Natural killer cell (primary cell): ENCODE results near the gene CENPB. TPM values are rescaled to one million over a fixed set of nuclear protein-coding genes. Genes with fewer than 3 reads are reported as not detected.
A peak's percentile ranks its signal among the peaks of the same experiment; 100 is the strongest.

Source experiments
- ATAC-seq, 3 donors: fragments of 150-1000 bp in 2 of 3; fragments of 200-7000 bp in 1 of 3; cut with Tn5 transposase; 1 replicate in 1 of 3; 2 replicates in 2 of 3; pipeline ENCODE4 v1.10.0; 2021; ENCODE audit warnings: mild to moderate bottlenecking in 2 of 3, moderate library complexity in 2 of 3
- DNase-seq, 2 donors: peaks; one replicate each; pipeline versions ENCODE4 v3.0.0 to v3.0.0-alpha.2; 2013 to 2021; ENCODE audit warnings: mixed read lengths in 1 of 2
- H3K27ac ChIP-seq: one replicate; pipeline ENCODE4 v1.5.1; 2013; ENCODE audit warnings: mild to moderate bottlenecking, low read length
- H3K27me3 ChIP-seq: one replicate; pipeline ENCODE4 v1.6.1; 2013; ENCODE audit warnings: low read length; ENCODE audit not compliant: control insufficient read depth, insufficient read depth
- H3K36me3 ChIP-seq: one replicate; pipeline ENCODE4 v1.6.1; 2013; ENCODE audit warnings: low read length; ENCODE audit not compliant: control insufficient read depth, insufficient read depth
- H3K4me1 ChIP-seq: one replicate; pipeline ENCODE4 v1.6.1; 2013; ENCODE audit warnings: low read length; ENCODE audit not compliant: control insufficient read depth, insufficient read depth
- H3K4me3 ChIP-seq: one replicate; pipeline ENCODE4 v1.5.1; 2013; ENCODE audit warnings: low read length
- H3K9me3 ChIP-seq: one replicate; pipeline ENCODE4 v1.6.1; 2013; ENCODE audit warnings: low read length; ENCODE audit not compliant: control insufficient read depth, insufficient read depth
- H3K27ac Mint-ChIP-seq, 2 donors: one replicate each; pipeline ENCODE4 v1.8.0; 2022; ENCODE audit warnings: mild to moderate bottlenecking in 2 of 2, mixed read lengths in 2 of 2, moderate library complexity in 1 of 2
- H3K27me3 Mint-ChIP-seq, 2 donors: one replicate each; pipeline ENCODE4 v1.8.0; 2022; ENCODE audit warnings: low read depth in 2 of 2, mixed read lengths in 2 of 2
- H3K36me3 Mint-ChIP-seq: one replicate; pipeline ENCODE4 v1.8.0; 2022; ENCODE audit warnings: mixed read lengths
- H3K4me1 Mint-ChIP-seq, 2 donors: one replicate each; pipeline ENCODE4 v1.8.0; 2022; ENCODE audit warnings: mixed read lengths in 2 of 2
- H3K4me3 Mint-ChIP-seq: one replicate; pipeline ENCODE4 v1.8.0; 2022; ENCODE audit warnings: mild to moderate bottlenecking, moderate library complexity, mixed read lengths
- H3K9me3 Mint-ChIP-seq, 2 donors: one replicate each; pipeline ENCODE4 v1.8.0; 2022; ENCODE audit warnings: mixed read lengths in 2 of 2
- CTCF ChIP-seq: fragments of 200-600 bp; IDR thresholded peaks from one replicate; pipeline ENCODE4 v1.8.0; 2022; ENCODE audit warnings: antibody characterized with exemption
- WGBS: methylation state at CpG from one replicate; pipeline ENCODE4 v1.1.7; 2013; ENCODE audit warnings: missing lambda C conversion rate; ENCODE audit not compliant: insufficient coverage; 5-methylcytosine and 5-hydroxymethylcytosine counted together
- intact Hi-C: fragments of 100-400 bp; cut with micrococcal nuclease; formaldehyde crosslinking; loops from one replicate; pipeline ENCODE4 v1.14.2; 2022
- total RNA-seq, 4 donors: library from RNA; stranded (reverse); fragments of 120-200 nt in 1 of 4; gene quantifications; one replicate each; pipeline versions ENCODE4 v1.2.3 to v1.2.4, GENCODE V29; 2013 to 2022

The CENPB gene
- total RNA-seq, 3 donors from 2014 or later (not counting 1 experiment from before 2014, with no cell fraction given) = 46.7 to 62.6 (median 55.4) TPM

GRCh38 chr20:3785240-3786125 lies 1.1 kb downstream of the CENPB start:
- intact Hi-C loops = loop anchor here (2.0 to 10.0 kb wide), 2 partner anchors 69 to 299 kb away; no protein-coding TSS in a partner anchor
- no peak for DNase-seq
- Histone ChIP-seq H3K27ac (no peak overlapping the region), H3K36me3 (no peaks in the 10 kb centered on the region), H3K9me3 (no peaks in the 10 kb centered on the region), H3K4me1 (peaks cover 34% of the 10 kb centered on the region), H3K4me3 (peak overlapping the region; percentile 46), H3K27me3 (no peaks in the 10 kb centered on the region)
- H3K9me3 Mint-ChIP-seq = no peaks in the 10 kb centered on the region
- H3K4me1 Mint-ChIP-seq = peaks cover 30 to 57% of the 10 kb centered on the region in 2 donors
- H3K36me3 Mint-ChIP-seq = no peaks in the 10 kb centered on the region
- no peak for ATAC-seq
- peak overlapping the region; percentile 75 for H3K4me3 Mint-ChIP-seq
- H3K27me3 Mint-ChIP-seq = no peaks in the 10 kb centered on the region
- WGBS = 72% methylated on average over 79 of the region's 79 CpGs
- no peak for TF ChIP-seq CTCF
- peak overlapping the region; percentile 69 to 74 for H3K27ac Mint-ChIP-seq

- no peak overlapping the region for H3K4me3 ChIP-seq
- intact Hi-C loops = loop anchor here (10.0 kb wide), 1 partner anchor 300 kb away; no protein-coding TSS in a partner anchor
- Mint-ChIP-seq H3K9me3 (no peaks in the 10 kb centered on the region), H3K27me3 (no peaks in the 10 kb centered on the region), H3K27ac (peak overlapping the region; percentile 69 to 74), H3K36me3 (no peaks in the 10 kb centered on the region), H3K4me3 (peak overlapping the region; percentile 75), H3K4me1 (peaks cover 32 to 59% of the 10 kb centered on the region in 2 donors)
- no peaks in the 10 kb centered on the region for H3K9me3 ChIP-seq
- DNase-seq (no peak), ATAC-seq (no peak)
- no peak for TF ChIP-seq CTCF
- 86% methylated on average over 6 of the region's 6 CpGs for WGBS
- no peaks in the 10 kb centered on the region for H3K36me3 ChIP-seq
- H3K27me3 ChIP-seq = no peaks in the 10 kb centered on the region
- H3K4me1 ChIP-seq = peaks cover 34% of the 10 kb centered on the region
- H3K27ac ChIP-seq = no peak overlapping the region
These were observed 1.7 kb downstream of the CENPB start for GRCh38 chr20:3784863-3785239.

- intact Hi-C loops = loop anchor here (10.0 kb wide), 1 partner anchor 300 kb away; no protein-coding TSS in a partner anchor
- Histone ChIP-seq H3K4me3 (no peak overlapping the region), H3K27ac (no peak overlapping the region), H3K36me3 (no peaks in the 10 kb centered on the region), H3K9me3 (no peaks in the 10 kb centered on the region), H3K27me3 (no peaks in the 10 kb centered on the region), H3K4me1 (peaks cover 34% of the 10 kb centered on the region)
- Mint-ChIP-seq H3K4me3 (peak overlapping the region; percentile 75), H3K4me1 (peaks cover 32 to 63% of the 10 kb centered on the region in 2 donors), H3K27me3 (no peaks in the 10 kb centered on the region), H3K9me3 (no peaks in the 10 kb centered on the region), H3K36me3 (no peaks in the 10 kb centered on the region), H3K27ac (peak overlapping the region; percentile 69 to 74)
- no peak for DNase-seq
- no peak for TF ChIP-seq CTCF
- WGBS = 91% methylated on average over 17 of the region's 17 CpGs
- ATAC-seq = no peak
These were observed 2.2 kb downstream of the CENPB start for GRCh38 chr20:3784216-3784853.
